Esophagus muscularis mucosa (tissue), 4 donors: ENCODE results near the gene SLC4A1. TPM values are rescaled to one million over a fixed set of nuclear protein-coding genes. Genes with fewer than 3 reads are reported as not detected.

ENCODE experiments used
- DNase-seq: peaks from one replicate; pipeline ENCODE4 v3.0.0-alpha.2; 2017; ENCODE audit errors: extremely low spot score
- H3K27ac ChIP-seq, 4 donors: fragments of 200-600 bp; sonication (generic); replicated peaks in 1 of 4; 1 replicate in 3 of 4; 2 replicates in 1 of 4; pipeline ENCODE4 v1.5.1; 2016 to 2019; ENCODE audit warnings: mild to moderate bottlenecking in 1 of 4
- H3K27me3 ChIP-seq, 4 donors: fragments of 200-600 bp; sonication (generic); one replicate each; pipeline versions ENCODE4 v1.5.1 to v1.6.0; 2016 to 2019
- H3K36me3 ChIP-seq, 4 donors: fragments of 200-600 bp; sonication (generic); one replicate each; pipeline ENCODE4 v1.5.1; 2016 to 2019
- H3K4me1 ChIP-seq, 4 donors: fragments of 200-600 bp; sonication (generic); one replicate each; pipeline ENCODE4 v1.5.1; 2016 to 2019
- H3K4me3 ChIP-seq, 4 donors: fragments of 200-600 bp; sonication (generic); 1 replicate in 2 of 4; 2 replicates in 2 of 4; pipeline ENCODE4 v1.5.1; 2016 to 2019; ENCODE audit warnings: mild to moderate bottlenecking in 4 of 4, moderate library complexity in 1 of 4
- H3K9me3 ChIP-seq, 4 donors: fragments of 200-600 bp; sonication (generic); 1 replicate in 3 of 4; 2 replicates in 1 of 4; pipeline ENCODE4 v1.5.1; 2016 to 2019
- CTCF ChIP-seq, 3 experiments: fragments of 200-600 bp in 2 of 3; fragments of 450-650 bp in 1 of 3; sonication (generic) in 2 of 3; IDR thresholded peaks; one replicate each; pipeline ENCODE4 v1.5.1; 2017 to 2019; ENCODE audit warnings: antibody characterized with exemption in 3 of 3, mild to moderate bottlenecking in 2 of 3, moderate library complexity in 1 of 3
- EP300 ChIP-seq: sonication (generic); formaldehyde crosslinking; IDR thresholded peaks from one replicate; pipeline ENCODE4 v1.6.1; 2017; ENCODE audit warnings: antibody characterized with exemption
- POLR2A ChIP-seq: fragments of 450-650 bp; IDR thresholded peaks from one replicate; pipeline ENCODE4 v1.6.1; 2017; ENCODE audit warnings: antibody characterized with exemption, moderate library complexity, mild to moderate bottlenecking, low read depth
- POLR2AphosphoS5 ChIP-seq, 2 donors: sonication (generic); formaldehyde crosslinking; IDR thresholded peaks; one replicate each; pipeline ENCODE4 v1.6.1; 2017; ENCODE audit warnings: antibody characterized with exemption in 2 of 2
- WGBS: methylation state at CpG from one replicate; pipeline ENCODE4 v1.1.5; 2018; 5-methylcytosine and 5-hydroxymethylcytosine counted together
- intact Hi-C: fragments of 100-400 bp; cut with DNase I; formaldehyde crosslinking; loops from one replicate; pipeline ENCODE4 v1.15.1; 2023
- total RNA-seq, 4 donors: library from RNA; depleted of rRNA; stranded (reverse); fragments of >200 nt; gene quantifications; one replicate each; pipeline versions ENCODE4 v1.1.0 to v1.2.1, GENCODE V29; 2016

Gene SLC4A1
- total RNA-seq, 4 donors from 2014 or later = 0.11 to 2.0 (median 0.19) TPM; not detected in 1

DNA sequence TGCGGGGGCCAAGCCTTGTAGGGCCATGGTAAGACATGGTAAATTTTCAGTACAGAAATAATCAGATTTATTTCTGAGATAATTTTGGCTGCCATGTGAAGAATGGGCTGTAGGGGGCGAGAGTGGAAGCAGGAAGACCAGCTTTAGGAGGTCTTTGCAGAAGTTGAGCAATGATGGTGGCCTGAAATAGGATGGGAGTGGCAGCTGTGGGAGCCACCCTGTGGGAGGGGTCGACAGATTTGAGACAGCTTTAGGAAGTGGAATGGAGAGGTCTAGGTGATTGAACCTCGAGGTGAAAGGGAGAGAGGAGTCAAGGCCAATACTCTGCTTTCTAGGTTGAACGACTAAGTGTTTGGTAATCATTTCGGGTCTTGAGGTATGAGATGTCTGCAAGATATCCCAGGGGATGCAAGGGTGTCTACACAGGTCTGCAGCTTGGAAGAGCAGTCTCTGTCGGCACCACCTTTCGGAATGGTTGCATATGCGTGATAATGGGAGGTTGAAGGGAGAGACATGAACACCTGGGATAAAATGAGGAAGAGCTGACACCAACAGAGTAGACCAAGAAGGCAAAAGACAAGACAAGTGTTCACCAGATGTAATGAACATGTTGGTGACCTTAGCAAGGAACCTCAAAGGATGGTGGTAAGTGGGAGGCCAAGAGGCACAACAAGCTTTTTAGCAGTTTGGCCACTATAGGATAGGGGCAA lies 64.0 kb downstream of the SLC4A1 start:
- H3K36me3 ChIP-seq = peaks cover 18 to 25% (median 25%) of the 10 kb centered on the region in 4 donors
- no peaks in the 10 kb centered on the region for H3K9me3 ChIP-seq
- TF ChIP-seq CTCF (IDR thresholded peaks at IDR 0.05) (peak; percentile 51 to 67 (median 59)), POLR2AphosphoS5 (IDR thresholded peaks at IDR 0.05) (no peak), EP300 (no peak)
- no peak overlapping the region for H3K4me3 ChIP-seq
- intact Hi-C loops = no loop called here
- no peaks in the 10 kb centered on the region for H3K27me3 ChIP-seq
- no peak overlapping the region for H3K27ac ChIP-seq
- DNase-seq = no peak
- peaks cover 6 to 23% (median 18%) of the 10 kb centered on the region in 4 donors for H3K4me1 ChIP-seq
- 52% methylated on average over 9 of the region's 9 CpGs for WGBS

DNA sequence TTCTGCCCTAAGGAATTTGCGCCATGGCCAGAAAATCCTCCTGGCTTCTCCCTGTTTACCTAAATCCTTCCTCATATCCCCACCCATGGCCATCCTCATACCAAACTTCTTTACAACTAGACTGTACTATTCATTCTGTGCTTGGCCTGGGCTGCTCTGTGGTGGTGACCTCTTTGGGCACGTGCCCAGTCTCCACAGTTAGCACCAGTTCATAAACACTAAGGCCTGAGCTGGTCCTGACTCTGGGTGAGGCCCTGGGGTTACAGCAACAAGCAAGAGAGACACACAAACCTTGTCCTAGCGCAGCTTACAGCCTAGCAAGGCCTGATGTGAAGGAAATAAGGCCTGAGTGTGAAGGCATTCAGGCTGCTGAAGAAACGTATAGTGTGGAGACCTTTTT lies 65.2 kb downstream of the SLC4A1 start:
- H3K9me3 ChIP-seq = no peaks in the 10 kb centered on the region

DNA sequence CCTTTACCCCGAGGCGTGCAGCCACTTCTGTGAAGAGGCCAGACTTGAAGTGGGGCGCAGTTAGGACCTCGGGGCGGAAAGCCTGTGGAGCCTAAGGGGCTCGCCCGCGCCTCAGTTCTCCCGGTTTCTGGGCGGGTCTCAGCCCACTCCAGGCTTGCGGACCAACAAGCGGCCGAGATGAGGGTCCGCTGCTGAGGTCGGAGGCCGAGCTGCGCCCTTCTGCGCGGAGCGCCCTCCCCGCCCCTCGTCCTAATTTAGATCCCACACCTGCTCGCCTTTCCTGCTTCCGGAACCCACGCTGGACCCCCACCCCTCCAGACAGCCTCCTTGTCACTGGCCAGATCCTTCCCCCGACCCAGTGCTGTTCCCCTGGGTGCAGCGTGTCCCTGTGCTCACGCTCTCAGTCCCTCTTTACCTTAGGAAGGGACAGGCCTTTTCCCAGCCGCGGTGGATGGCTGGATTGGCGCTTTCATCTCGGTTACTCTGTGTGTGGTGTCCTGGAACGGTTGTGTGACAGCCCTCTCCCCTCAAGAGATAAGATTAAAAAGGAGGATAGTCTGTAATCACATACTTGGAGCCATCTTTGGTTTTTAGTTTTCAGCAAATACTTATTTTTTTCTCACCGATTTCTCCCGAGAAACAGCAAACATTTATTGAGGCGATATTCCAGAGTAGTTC lies 67.3 kb downstream of the SLC4A1 start:
- H3K4me3 ChIP-seq = peak overlapping the region; percentile 92 to 96 (median 94)
- intact Hi-C loops = no loop called here
- TF ChIP-seq POLR2AphosphoS5 (IDR thresholded peaks at IDR 0.05) (no peak), POLR2A (no peak), EP300 (no peak), CTCF (IDR thresholded peaks at IDR 0.05) (no peak)
- no peaks in the 10 kb centered on the region for H3K9me3 ChIP-seq
- WGBS = 14% methylated on average over 21 of the region's 36 CpGs
- DNase-seq = no peak
- H3K4me1 ChIP-seq = peaks cover 17 to 45% (median 39%) of the 10 kb centered on the region in 4 donors
- H3K27ac ChIP-seq = peak overlapping the region; percentile 98 to 100 (median 99)
- H3K27me3 ChIP-seq = no peaks in the 10 kb centered on the region
- H3K36me3 ChIP-seq = peaks cover 1 to 21% (median 20%) of the 10 kb centered on the region in 4 donors

More for the DNA sequence above, 65.2 kb downstream of the SLC4A1 start:
- no peaks in the 10 kb centered on the region for H3K27me3 ChIP-seq
- TF ChIP-seq POLR2AphosphoS5 (IDR thresholded peaks at IDR 0.05) (no peak), EP300 (no peak), POLR2A (no peak), CTCF (IDR thresholded peaks at IDR 0.05) (no peak)
- H3K4me1 ChIP-seq = peaks cover 15 to 35% (median 26%) of the 10 kb centered on the region in 4 donors
- H3K36me3 ChIP-seq = peaks cover 11 to 14% (median 14%) of the 10 kb centered on the region in 4 donors
- 79% methylated on average over 4 of the region's 4 CpGs for WGBS
- no peak overlapping the region for H3K27ac ChIP-seq
- DNase-seq = no peak
- H3K4me3 ChIP-seq = no peak overlapping the region
- intact Hi-C loops = no loop called here

- peak; percentile 100 for DNase-seq
- Histone ChIP-seq H3K36me3 (peaks cover 8 to 29% (median 28%) of the 10 kb centered on the region in 4 donors), H3K4me3 (peak within 1 kb of the TSS; percentile 92 to 96 (median 94)), H3K27ac (peak within 1 kb of the TSS; percentile 98 to 100 (median 99)), H3K4me1 (peaks cover 17 to 45% (median 39%) of the 10 kb centered on the region in 4 donors), H3K27me3 (no peaks in the 10 kb centered on the region), H3K9me3 (no peaks in the 10 kb centered on the region)
- intact Hi-C loops = no loop called here
- no peak for TF ChIP-seq EP300
- peak; percentile 52 to 75 for TF ChIP-seq POLR2AphosphoS5 (IDR thresholded peaks at IDR 0.05)
- TF ChIP-seq CTCF (IDR thresholded peaks at IDR 0.05) = no peak
- no peak for TF ChIP-seq POLR2A
- under 1% methylated on average over 23 of the region's 126 CpGs for WGBS
Measured at GRCh38 chr17:44199553-44200477, 68.1 kb downstream of the SLC4A1 start, which contains the start of gene ATXN7L3. ATXN7L3 (minus strand) TSS chr17:44199884; CDS start chr17:44198070, 1,814 bp downstream.
